GM12873 (cell line): ENCODE results near the gene SLC17A2.

Experiments used
- CTCF ChIP-seq: IDR thresholded peaks from 2 replicates; pipeline ENCODE4 v1.5.1; 2012; ENCODE audit warnings: low read depth, mild to moderate bottlenecking, moderate library complexity, low read length, control low read depth; ENCODE audit not compliant: insufficient read depth; ENCODE audit errors: missing control alignments

The SLC17A2 gene

DNA sequence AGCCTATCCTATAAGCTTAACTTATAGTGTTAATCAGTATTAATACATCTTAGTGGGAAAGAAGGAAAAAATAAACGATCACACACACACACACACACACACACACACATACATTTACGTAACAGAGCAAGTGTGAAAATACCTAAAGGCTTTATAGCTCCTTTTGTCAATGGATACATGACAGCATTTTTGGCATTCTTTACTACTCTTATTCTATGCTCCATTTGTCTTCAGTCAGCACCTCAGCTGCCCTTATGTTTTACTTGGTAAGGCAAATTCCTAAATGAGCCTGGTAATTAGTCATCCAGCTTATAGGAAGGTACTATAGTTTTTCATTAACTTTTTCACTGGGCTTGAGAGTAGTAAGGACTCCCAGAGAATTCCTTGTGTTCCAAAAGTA is 31.4 kb downstream of the SLC17A2 start:
- no peak for TF ChIP-seq CTCF

GRCh38 chr6:25898289-25898977 is 32.1 kb downstream of the SLC17A2 start:
- TF ChIP-seq CTCF, result no peak

DNA sequence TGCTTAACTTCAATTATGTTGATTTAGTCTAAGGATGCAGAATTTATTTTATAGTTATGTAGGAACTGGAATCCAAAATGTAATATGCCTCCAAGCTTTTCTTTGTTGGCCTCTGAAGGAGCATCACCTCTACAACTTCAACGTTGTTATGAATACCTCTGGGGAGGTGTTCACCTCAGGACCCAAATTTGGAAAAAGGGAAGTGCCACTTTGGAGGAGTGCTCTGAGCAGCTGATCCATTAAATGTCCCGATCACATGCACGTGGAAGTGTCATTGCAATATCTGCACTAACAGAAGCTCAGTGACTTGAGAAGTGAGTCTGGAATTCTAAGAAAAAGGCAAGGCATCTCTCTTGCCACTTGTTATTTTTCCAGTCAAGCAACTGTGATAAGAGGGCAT is 34.2 kb downstream of the SLC17A2 start:
- no peak for TF ChIP-seq CTCF

GRCh38 chr6:25895771-25896170 is 34.7 kb downstream of the SLC17A2 start:
- no peak for TF ChIP-seq CTCF

DNA sequence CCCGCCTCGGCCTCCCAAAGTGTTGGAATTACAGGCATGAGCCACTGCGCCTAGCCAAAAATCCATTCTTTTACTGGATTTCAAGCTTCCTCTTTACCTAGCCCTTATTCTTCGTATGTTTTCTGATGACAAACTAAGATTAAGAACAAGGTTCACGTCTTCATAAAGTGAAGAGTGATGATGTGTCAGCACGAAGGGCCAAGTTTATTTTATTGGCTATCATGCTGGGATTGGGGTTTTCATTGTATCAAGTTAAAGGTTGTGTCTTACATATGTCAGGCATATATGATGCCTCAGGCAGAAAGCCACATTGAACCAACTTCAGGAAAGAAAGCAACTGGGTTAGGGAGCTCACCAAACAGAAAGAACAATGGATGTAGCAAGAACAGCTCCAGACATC is 36.7 kb downstream of the SLC17A2 start:
- TF ChIP-seq CTCF, result no peak

- TF ChIP-seq CTCF, result no peak
These were observed 37.6 kb downstream of the SLC17A2 start for GRCh38 chr6:25892877-25893276.

- no peak for TF ChIP-seq CTCF
These were observed 40.3 kb downstream of the SLC17A2 start for GRCh38 chr6:25889877-25890853.
